SU-DHL-6 (cell line): Measurements from ENCODE around the gene SNX27.

Experiments
- CTCF ChIP-seq: fragments of 200-600 bp; sonication (generic); IDR thresholded peaks from one replicate; pipeline ENCODE4 v1.5.1; 2017; ENCODE audit warnings: antibody characterized with exemption, mild to moderate bottlenecking, low read length, moderate library complexity; ENCODE audit not compliant: insufficient read depth, poor library complexity, severe bottlenecking
- EZH2phosphoT487 ChIP-seq: fragments of 200-600 bp; sonication (generic), shearing (Covaris generic); conservative IDR thresholded peaks from 2 replicates; pipeline ENCODE4 v1.6.1; 2018; ENCODE audit warnings: mild to moderate bottlenecking, antibody characterized with exemption, low read length, moderate library complexity, mixed read lengths

DNA sequence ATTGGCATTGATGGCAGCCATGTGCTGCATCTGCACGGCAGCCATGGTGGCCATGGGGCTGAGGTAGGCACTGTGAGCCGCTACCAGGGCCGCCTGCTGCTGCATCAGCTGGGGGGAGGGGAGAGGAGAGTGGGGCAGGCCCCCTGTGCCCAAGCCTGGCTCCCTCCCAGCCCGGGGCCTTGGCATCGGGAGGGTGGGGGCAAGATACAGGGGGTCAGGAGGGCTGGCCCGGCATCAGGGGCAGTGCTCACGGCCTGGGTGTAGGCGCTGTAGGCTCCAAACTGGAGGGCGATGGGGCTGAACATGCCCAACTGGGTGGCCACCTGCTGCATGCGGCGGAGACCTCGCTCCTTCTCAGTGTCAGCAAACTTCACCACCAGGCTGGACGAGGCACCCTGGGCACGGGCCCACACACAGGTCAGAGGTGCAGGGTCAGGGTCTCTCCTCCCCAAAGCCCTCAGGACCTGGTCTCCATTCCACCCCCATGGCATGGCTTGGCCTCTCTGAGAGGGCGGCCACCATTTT is 95.8 kb downstream of the SNX27 start:
- TF ChIP-seq CTCF (no peak), EZH2phosphoT487 (no peak)
